Suppressor macrophage treated with lipopolysaccharide for 1 hour (primary cell): Measurements from ENCODE around the gene GJC1.
A peak's percentile ranks its signal among the peaks of the same experiment; 100 is the strongest.
"Not testable (repeated sequence)": the region's sequence is repeated elsewhere in the genome, so short reads cannot be mapped to it uniquely, and the experiment has no call there.

Experiments used
- DNase-seq, 3 donors: peaks; one replicate each; pipeline ENCODE4 v3.0.0-alpha.2; 2020 to 2022

Gene GJC1

GRCh38 chr17:44758414-44759085 lies 71.5 kb downstream of the GJC1 start, which contains the start of gene ADAM11:
Gene ADAM11, plus strand, starts transcription at chr17:44758988. Its CDS starts 212 bp downstream, at chr17:44759200.
- peak in 1 of 3 donors; percentile 37 for DNase-seq

DNA sequence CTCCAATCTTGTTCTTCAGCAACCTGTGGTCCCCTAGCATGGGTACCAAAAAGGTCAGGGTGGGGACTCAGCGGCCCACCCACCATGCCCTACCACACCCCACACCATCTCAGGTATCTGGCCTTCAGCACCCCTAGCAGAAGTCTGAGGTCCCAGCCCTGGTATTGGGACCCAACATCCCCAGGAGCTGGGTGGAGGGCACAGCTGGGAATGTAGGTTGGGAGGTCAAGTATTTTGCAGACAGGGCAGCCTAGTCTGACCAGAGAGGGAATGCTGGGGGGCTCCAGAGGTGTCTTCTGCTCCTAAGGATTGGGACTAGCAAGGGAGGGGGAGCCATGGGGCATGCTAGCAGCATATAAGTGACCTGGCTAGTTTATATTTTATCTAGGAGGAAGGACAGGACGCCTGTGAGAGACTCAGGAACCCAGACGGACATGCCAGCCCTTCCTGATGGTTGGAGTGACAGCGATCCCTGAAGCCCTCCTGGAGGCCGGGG lies 72.1 kb downstream of the GJC1 start:
- no peak for DNase-seq

- no peak for DNase-seq
These were observed 72.8 kb downstream of the GJC1 start for GRCh38 chr17:44757045-44757917.

- DNase-seq = not testable (repeated sequence)
These were observed 74.9 kb downstream of the GJC1 start for GRCh38 chr17:44755180-44755579.

DNA sequence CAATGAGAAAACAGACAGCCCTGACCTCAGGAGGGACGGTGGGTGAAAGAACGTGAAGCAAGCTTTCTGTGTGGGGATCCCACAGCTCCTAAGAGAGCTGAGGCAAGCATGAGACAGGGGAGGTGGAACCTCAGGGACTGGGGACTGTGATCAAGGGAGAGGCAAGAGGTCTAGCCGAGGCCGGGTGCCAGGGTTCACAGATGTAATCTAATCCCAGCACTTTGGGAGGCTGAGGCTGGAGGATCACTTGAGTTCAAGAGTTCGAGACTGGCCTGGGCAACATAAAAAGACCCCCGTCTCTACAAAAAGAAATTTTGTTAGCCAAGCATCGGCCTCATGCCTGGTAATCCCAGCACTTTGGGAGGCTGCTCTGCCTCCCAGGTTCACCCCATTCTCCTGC lies 75.8 kb downstream of the GJC1 start:
- DNase-seq = no peak

- no peak for DNase-seq
These were observed 76.9 kb downstream of the GJC1 start for GRCh38 chr17:44752953-44753861.

- DNase-seq = no peak
These were observed 78.3 kb downstream of the GJC1 start for GRCh38 chr17:44751806-44752205.

GRCh38 chr17:44751331-44751730 lies 78.8 kb downstream of the GJC1 start:
- DNase-seq = no peak

DNA sequence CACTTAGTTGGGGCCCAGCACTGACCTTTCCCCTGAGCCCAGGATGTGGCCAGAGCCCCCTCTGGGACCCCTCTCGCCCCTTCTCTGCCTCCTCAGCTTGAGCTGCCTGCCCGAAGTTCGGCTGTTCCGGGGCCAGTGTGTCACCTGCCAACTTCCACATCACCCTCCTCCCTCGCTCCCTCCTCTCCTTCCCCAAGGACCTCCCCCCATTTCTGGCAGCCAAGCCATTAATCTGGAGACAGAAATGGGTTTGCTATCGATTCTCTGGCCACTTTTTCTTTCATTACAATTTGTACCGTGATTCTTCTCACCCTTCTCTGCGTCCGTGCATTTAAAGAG lies 80.1 kb downstream of the GJC1 start:
- DNase-seq = no peak

DNA sequence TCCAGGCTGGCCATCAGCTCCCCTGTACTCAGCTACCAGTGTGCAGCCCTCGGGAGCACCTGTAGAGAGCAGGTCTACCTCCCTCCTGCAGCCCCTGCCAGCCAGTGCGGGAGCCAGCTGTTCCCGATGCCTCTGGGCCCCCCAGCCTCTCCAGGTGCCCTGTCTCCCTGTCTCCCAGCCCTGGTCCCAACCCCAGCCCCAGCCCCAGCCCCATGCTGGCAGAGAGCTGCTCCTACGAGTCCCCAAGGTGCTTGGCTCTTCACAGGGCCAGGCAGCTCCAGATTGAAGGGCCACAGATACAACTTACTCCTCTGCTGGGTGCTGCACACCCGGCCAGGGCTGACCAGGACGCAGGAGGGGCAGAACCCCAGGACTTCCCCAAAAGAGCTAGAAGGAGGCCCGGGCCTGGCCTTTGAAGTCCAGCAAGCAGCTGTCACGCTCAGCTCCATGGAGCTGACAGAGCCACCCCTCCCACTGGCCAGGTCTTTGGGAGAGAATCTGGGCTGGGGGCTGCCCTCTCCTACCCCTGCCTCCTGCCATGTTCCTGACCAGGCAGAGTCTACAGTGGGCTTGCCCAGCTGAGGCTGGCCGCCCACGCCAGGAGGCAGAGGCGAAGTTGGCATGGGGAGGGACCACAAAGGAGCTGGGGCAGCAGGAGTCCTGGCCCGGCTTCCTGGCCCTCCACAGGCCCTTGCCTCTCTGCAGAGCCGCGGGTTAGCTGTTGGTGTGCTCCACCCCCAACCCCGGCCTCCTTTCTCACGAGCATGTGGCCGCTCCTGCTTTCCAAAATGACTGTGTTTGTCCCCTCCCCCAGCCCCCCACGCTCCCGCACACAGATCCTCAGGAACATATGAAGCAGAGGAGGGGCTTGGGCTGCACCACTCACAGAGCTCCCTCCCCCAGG lies 80.8 kb downstream of the GJC1 start:
- DNase-seq = no peak
